ENCODE results near the gene TWF1.
A peak's percentile ranks its signal among the peaks of the same experiment; 100 is the strongest.

TWF1 gene

GRCh38 chr12:43789941-43790340, 16.2 kb downstream of the TWF1 start:
- no peak for DNase-seq (ENCODE audit: low spot score)
- POLR2A ChIA-PET (ENCODE audit: low non-redundant PET): no interaction called here
- CTCF ChIA-PET: no interaction called here
- TF ChIP-seq, protein P1, sequence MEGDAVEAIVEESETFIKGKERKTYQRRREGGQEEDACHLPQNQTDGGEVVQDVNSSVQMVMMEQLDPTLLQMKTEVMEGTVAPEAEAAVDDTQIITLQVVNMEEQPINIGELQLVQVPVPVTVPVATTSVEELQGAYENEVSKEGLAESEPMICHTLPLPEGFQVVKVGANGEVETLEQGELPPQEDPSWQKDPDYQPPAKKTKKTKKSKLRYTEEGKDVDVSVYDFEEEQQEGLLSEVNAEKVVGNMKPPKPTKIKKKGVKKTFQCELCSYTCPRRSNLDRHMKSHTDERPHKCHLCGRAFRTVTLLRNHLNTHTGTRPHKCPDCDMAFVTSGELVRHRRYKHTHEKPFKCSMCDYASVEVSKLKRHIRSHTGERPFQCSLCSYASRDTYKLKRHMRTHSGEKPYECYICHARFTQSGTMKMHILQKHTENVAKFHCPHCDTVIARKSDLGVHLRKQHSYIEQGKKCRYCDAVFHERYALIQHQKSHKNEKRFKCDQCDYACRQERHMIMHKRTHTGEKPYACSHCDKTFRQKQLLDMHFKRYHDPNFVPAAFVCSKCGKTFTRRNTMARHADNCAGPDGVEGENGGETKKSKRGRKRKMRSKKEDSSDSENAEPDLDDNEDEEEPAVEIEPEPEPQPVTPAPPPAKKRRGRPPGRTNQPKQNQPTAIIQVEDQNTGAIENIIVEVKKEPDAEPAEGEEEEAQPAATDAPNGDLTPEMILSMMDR (conservative IDR thresholded peaks at IDR 0.05; ENCODE audit: low read depth): no peak
- no peak overlapping the region for H3K27ac ChIP-seq

- TF ChIP-seq, protein P1 (conservative IDR thresholded peaks at IDR 0.05; ENCODE audit: low read depth): no peak
- no peak for DNase-seq (ENCODE audit: low spot score)
- ChIA-PET CTCF (interaction anchor here (0.5 to 1.2 kb wide), 3 partner anchors 18 to 1447 kb away, joined by 3 to 4 read pairs (median 3); no protein-coding TSS in a partner anchor), POLR2A (ENCODE audit: low non-redundant PET) (no interaction called here)
- no peak overlapping the region for H3K27ac ChIP-seq
Observed at GRCh38 chr12:43786899-43787693, 19.0 kb downstream of the TWF1 start.

GRCh38 chr12:43776498-43776897, 29.6 kb downstream of the TWF1 start:
- H3K27ac ChIP-seq: no peak overlapping the region
- DNase-seq (ENCODE audit: low spot score): peak; percentile 24
- TF ChIP-seq, protein P1 (conservative IDR thresholded peaks at IDR 0.05; ENCODE audit: low read depth): peak; percentile 37; the same call in 1 of the 2 replicates
- ChIA-PET POLR2A (ENCODE audit: low non-redundant PET) (no interaction called here), CTCF (interaction anchor here (0.5 to 2.4 kb wide), 6 partner anchors 8 to 1334 kb away, joined by 3 to 24 read pairs (median 4); no protein-coding TSS in a partner anchor)

DNA sequence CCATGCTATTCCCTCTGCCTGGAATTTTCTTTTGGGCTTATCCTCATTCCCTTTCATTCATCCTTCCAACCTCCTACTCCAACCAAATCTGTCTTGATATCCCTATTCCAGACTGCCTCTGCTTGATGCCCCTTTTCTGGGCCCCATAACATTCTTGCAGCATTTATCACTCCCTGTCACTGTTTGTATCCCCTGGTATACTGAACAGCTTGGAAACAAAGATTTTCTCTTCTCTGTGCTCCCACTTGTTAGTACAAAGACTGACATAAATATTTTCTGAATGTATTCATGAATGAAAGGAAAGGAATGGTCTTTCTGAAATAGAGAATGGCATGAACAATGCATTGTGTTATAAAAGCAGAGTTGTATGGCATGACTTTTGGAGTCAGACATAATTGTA, 39.8 kb downstream of the TWF1 start:
- TF ChIP-seq, protein P1 (conservative IDR thresholded peaks at IDR 0.05; ENCODE audit: low read depth): no peak
- DNase-seq (ENCODE audit: low spot score): no peak
- ChIA-PET POLR2A (ENCODE audit: low non-redundant PET) (no interaction called here), CTCF (interaction anchor here (0.6 kb wide), 1 partner anchor 1230 kb away, joined by 6 read pairs; no protein-coding TSS in a partner anchor)
- H3K27ac ChIP-seq: no peak overlapping the region

GRCh38 chr12:43764528-43764927, 41.6 kb downstream of the TWF1 start:
- TF ChIP-seq, protein P1 (conservative IDR thresholded peaks at IDR 0.05; ENCODE audit: low read depth): no peak
- no peak overlapping the region for H3K27ac ChIP-seq
- no peak for DNase-seq (ENCODE audit: low spot score)
- POLR2A ChIA-PET (ENCODE audit: low non-redundant PET): no interaction called here
- CTCF ChIA-PET: no interaction called here

DNA sequence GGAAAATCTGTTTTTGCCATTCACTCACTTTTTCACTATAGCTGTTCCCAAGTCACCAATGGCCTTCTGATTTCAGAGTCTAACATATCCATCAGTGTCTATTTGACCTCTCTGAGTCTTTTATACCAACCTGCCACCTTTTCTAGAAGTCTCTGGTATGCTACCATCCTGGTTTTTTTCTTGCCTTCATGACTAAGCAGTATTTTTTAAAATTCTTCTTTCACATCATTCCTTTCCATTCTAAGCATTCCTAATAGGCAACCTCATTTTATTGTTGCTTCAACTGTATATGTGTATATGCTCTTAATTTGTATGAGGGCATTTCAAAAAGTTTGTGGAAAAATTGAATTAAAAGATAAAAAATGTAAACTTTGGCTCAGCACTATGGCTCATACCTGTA, 42.3 kb downstream of the TWF1 start:
- ChIA-PET POLR2A (ENCODE audit: low non-redundant PET) (no interaction called here), CTCF (interaction anchor here (0.6 kb wide), 1 partner anchor 525 kb away, joined by 3 read pairs; no protein-coding TSS in a partner anchor)
- H3K27ac ChIP-seq: no peak overlapping the region
- TF ChIP-seq, protein P1 (conservative IDR thresholded peaks at IDR 0.05; ENCODE audit: low read depth): no peak
- DNase-seq (ENCODE audit: low spot score): no peak
